Gastrocnemius medialis (tissue), 4 donors: ENCODE data around the gene FBXL13.

Source experiments
- CTCF ChIP-seq, 5 experiments: fragments of 450-650 bp in 3 of 5; fragments of 200-600 bp in 2 of 5; sonication (generic) in 2 of 5; IDR thresholded peaks in 4 of 5; conservative IDR thresholded peaks in 1 of 5; 1 replicate in 4 of 5; 2 replicates in 1 of 5; pipeline ENCODE4 v1.5.1; 2016 to 2019; ENCODE audit warnings: antibody characterized with exemption in 5 of 5, mild to moderate bottlenecking in 3 of 5, moderate library complexity in 3 of 5
- POLR2A ChIP-seq, 2 donors: fragments of 450-650 bp; IDR thresholded peaks; one replicate each; pipeline ENCODE4 v1.6.1; 2017; ENCODE audit warnings: antibody characterized with exemption in 2 of 2, mild to moderate bottlenecking in 2 of 2, moderate library complexity in 2 of 2

- TF ChIP-seq CTCF (IDR thresholded peaks at IDR 0.05 in 4 of 5, conservative IDR thresholded peaks at IDR 0.05 in 1 of 5) (no peak), POLR2A (IDR thresholded peaks at IDR 0.05) (no peak)
These were observed 26.9 kb upstream of the FBXL13 start for GRCh38 chr7:103101543-103101942.
